Esophagus muscularis mucosa (tissue), 4 donors: ENCODE data around the gene FAM240A.

Source experiments
- EP300 ChIP-seq: sonication (generic); formaldehyde crosslinking; IDR thresholded peaks from one replicate; pipeline ENCODE4 v1.6.1; 2017; ENCODE audit warnings: antibody characterized with exemption
- POLR2A ChIP-seq: fragments of 450-650 bp; IDR thresholded peaks from one replicate; pipeline ENCODE4 v1.6.1; 2017; ENCODE audit warnings: antibody characterized with exemption, moderate library complexity, mild to moderate bottlenecking, low read depth
- POLR2AphosphoS5 ChIP-seq, 2 donors: sonication (generic); formaldehyde crosslinking; IDR thresholded peaks; one replicate each; pipeline ENCODE4 v1.6.1; 2017; ENCODE audit warnings: antibody characterized with exemption in 2 of 2
- TF ChIP-seq, protein P1 (sequence below), 3 experiments: fragments of 200-600 bp in 2 of 3; fragments of 450-650 bp in 1 of 3; sonication (generic) in 2 of 3; IDR thresholded peaks; one replicate each; pipeline ENCODE4 v1.5.1; 2017 to 2019; ENCODE audit warnings: antibody characterized with exemption in 3 of 3, mild to moderate bottlenecking in 2 of 3, moderate library complexity in 1 of 3

DNA sequence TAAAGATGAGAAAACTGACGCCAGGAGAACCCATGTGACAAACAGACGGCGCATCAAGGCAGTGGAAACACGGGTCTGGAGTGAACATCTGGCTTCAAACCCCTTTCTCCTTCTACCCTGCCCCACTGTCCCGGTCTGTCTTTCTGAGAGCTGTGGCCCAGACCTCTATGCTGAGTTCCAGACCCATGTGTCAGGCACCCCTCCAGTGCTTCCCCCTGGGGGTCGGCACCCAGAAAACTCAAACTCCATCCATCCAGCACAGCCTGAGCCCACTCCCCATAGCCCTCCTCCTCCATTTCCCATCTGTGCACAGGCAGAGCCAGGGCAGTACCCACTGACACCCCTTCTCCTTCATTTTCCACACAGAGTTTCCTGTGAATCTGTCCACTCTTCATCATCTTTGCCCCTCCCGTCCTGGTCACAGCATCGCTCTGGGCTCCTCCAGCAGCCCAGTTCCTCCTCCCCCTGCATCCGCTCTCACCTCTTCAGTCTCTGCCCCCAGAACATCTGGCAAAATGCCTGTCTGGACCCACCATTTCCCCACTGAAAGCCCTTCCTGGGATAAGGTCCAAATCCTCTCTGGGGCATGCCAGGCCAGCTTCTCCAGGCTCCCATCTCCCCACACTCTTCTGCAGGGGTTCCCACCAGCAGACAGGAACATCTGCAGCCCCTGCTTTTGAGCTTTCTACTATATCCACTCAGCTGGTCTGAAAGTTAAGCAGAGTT lies 2.9 kb downstream of the FAM240A start:
- TF ChIP-seq POLR2A (no peak), POLR2AphosphoS5 (IDR thresholded peaks at IDR 0.05) (no peak), EP300 (no peak)
- TF ChIP-seq, protein P1, sequence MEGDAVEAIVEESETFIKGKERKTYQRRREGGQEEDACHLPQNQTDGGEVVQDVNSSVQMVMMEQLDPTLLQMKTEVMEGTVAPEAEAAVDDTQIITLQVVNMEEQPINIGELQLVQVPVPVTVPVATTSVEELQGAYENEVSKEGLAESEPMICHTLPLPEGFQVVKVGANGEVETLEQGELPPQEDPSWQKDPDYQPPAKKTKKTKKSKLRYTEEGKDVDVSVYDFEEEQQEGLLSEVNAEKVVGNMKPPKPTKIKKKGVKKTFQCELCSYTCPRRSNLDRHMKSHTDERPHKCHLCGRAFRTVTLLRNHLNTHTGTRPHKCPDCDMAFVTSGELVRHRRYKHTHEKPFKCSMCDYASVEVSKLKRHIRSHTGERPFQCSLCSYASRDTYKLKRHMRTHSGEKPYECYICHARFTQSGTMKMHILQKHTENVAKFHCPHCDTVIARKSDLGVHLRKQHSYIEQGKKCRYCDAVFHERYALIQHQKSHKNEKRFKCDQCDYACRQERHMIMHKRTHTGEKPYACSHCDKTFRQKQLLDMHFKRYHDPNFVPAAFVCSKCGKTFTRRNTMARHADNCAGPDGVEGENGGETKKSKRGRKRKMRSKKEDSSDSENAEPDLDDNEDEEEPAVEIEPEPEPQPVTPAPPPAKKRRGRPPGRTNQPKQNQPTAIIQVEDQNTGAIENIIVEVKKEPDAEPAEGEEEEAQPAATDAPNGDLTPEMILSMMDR (IDR thresholded peaks at IDR 0.05): no peak
